NCI-H526 (cell line): Measurements from ENCODE around the gene JADE2.
"Not testable (repeated sequence)": the region's sequence is repeated elsewhere in the genome, so short reads cannot be mapped to it uniquely, and the experiment has no call there.

Experiments used
- DNase-seq, 2 experiments: peaks; one replicate each; lab custom pipeline; 2025; lab: John Stamatoyannopoulos, UW

JADE2 gene

GRCh38 chr5:134524826-134525682 lies at the start of gene JADE2:
TSS of gene JADE2 (plus strand) at chr5:134525670. CDS start at chr5:134535858, 10,188 bp downstream.
- DNase-seq: peak in 1 of 2 experiments; percentile 66

- DNase-seq: no peak
Measured at GRCh38 chr5:134477462-134478245, 47.8 kb upstream of the JADE2 start.

GRCh38 chr5:134479839-134480238 lies 45.6 kb upstream of the JADE2 start:
- no peak for DNase-seq

GRCh38 chr5:134489227-134489944 lies 36.1 kb upstream of the JADE2 start:
- no peak for DNase-seq

- DNase-seq: no peak
Measured at GRCh38 chr5:134490255-134490924, 35.1 kb upstream of the JADE2 start.

- DNase-seq: no peak
Measured at GRCh38 chr5:134490925-134491271, 34.6 kb upstream of the JADE2 start.

- no peak for DNase-seq
Measured at GRCh38 chr5:134491841-134492442, 33.5 kb upstream of the JADE2 start.

GRCh38 chr5:134492568-134492967 lies 32.9 kb upstream of the JADE2 start:
- peak in 1 of 2 experiments; percentile 28 for DNase-seq

- DNase-seq: no peak
Measured at GRCh38 chr5:134493461-134494055, 31.9 kb upstream of the JADE2 start.

GRCh38 chr5:134494780-134495179 lies 30.7 kb upstream of the JADE2 start:
- no peak for DNase-seq

- not testable (repeated sequence) for DNase-seq
Measured at GRCh38 chr5:134499905-134500304, 25.6 kb upstream of the JADE2 start.

GRCh38 chr5:134500699-134501430 lies 24.6 kb upstream of the JADE2 start:
- no peak for DNase-seq

- DNase-seq: peak; percentile 62 to 83
Measured at GRCh38 chr5:134502259-134502658, 23.2 kb upstream of the JADE2 start.

- DNase-seq: no peak
Measured at GRCh38 chr5:134503088-134503936, 22.2 kb upstream of the JADE2 start.

- DNase-seq: no peak
Measured at GRCh38 chr5:134503937-134504437, 21.5 kb upstream of the JADE2 start.

GRCh38 chr5:134504629-134505300 lies 20.7 kb upstream of the JADE2 start:
- DNase-seq: no peak

- peak; percentile 90 to 93 for DNase-seq
Measured at GRCh38 chr5:134506054-134507039, 19.1 kb upstream of the JADE2 start.
